HG03135 (cell line): ENCODE data around the gene BACH2.
"Not testable (repeated sequence)": the region's sequence is repeated elsewhere in the genome, so short reads cannot be mapped to it uniquely, and the experiment has no call there.

Experiments
- ATAC-seq: cut with Tn5 transposase; IDR thresholded peaks from one replicate; pipeline ENCODE4 v1.9.1; 2021; ENCODE audit warnings: mild to moderate bottlenecking, moderate library complexity; ENCODE audit not compliant: unreplicated experiment

Gene BACH2

DNA sequence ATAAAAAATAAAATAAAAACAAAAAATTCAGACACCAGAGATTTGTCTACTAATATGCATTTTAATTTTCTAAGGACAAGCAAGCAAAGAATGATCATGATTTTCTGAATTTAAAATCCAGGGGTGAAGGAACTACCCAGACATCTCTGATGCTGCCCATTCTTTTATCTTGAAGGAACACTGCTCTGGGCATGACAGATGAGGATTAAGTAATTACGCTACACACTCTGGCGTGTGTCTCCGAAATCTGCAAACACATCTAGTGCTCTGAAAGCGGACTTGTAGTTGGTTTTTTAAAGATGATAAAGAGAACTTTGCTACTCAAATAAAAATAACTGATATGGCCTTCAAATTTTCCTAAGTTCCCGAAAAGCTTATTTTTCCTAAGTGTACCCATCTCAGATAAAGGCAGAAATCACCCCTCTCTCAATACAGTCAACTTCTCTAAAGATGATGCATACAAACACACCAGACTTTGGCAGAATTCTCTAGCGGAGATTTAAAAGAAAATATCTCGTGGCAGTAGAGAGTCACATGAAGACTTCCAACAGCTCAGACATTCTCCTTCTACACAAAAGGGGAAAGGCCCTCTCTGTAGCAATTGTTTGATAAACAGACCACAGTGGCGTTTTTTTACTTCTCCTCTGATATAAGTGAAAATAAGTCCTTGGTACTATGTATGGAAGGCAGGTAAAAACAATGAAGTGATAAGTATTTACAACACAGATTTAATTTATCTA is 133.8 kb downstream of the BACH2 start:
- ATAC-seq = no peak

GRCh38 chr6:90160013-90160412 is 136.6 kb downstream of the BACH2 start:
- ATAC-seq = no peak

GRCh38 chr6:90159452-90159851 is 137.2 kb downstream of the BACH2 start:
- no peak for ATAC-seq

GRCh38 chr6:90158936-90159335 is 137.7 kb downstream of the BACH2 start:
- no peak for ATAC-seq

DNA sequence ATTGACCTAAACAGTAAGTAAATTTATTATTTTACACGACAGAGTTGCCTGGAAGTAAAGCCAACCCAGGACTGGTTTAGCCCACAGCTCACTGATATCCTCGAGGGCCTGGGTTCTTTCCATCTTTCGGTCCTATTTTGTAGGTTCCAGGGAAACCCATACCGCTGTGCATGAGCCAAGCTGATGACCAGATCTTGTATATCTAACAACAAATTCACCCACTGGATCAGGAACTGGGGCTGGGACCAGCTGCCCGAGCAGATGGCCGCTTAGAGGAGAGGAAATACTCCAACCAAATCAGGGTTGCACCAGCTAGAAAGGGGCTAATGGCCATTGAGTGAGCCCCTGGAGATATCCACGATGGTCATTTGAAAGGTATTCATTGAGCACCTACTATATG is 139.2 kb downstream of the BACH2 start:
- ATAC-seq = no peak

- ATAC-seq = no peak
Observed at GRCh38 chr6:90156861-90157260, 139.8 kb downstream of the BACH2 start.

DNA sequence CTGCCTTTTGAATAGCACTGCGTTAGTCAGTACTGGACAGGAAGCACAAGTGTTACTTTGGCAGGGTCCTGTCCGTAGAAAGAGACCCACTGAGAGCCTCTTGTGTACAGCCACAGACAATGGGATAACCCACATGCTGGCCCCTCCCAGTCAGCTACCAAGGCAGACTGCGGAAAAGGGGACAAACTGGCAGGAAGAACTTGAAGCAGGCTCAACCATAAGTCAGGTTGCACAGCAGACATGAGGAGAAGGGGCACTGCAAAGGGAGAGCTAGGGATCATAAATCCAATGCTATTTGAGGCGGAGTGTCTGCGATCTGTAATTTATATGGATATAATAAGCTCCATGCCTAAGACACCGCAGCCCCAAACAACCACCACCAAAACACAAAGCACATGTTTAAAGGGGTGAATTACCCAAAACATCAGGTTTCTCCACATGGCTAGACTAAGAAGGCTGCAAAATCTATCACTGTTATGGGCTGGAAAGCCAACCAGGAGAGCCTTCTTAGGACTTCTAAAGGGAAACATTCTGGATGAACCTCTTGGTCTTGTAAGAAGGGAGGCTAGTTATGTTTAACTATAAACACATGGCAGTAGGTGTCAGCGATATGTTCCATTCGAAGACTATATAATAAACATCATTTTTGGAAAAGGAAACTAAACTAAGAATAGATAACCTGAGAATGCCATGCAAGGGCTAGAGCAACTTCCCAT is 141.7 kb downstream of the BACH2 start:
- no peak for ATAC-seq

- ATAC-seq = no peak
Observed at GRCh38 chr6:90151576-90152422, 144.8 kb downstream of the BACH2 start.

DNA sequence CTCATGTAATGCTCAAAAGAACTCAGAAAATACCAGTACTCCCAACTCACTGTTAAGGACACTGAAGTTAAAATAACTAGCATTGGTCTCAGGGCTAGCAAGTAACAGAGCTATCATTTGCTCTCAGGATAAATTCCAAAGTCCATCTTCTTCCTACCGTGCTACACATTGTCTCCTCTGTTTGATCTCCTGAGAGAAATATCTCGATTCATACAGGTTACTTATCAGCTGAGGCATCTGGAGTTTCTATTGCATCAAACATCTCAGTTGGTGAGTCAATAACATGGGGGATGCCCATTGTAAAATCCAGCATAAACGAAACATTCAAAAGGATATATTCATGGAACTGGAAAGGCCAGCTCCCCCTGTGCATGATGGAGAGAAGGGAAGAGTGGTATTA is 147.4 kb downstream of the BACH2 start:
- ATAC-seq = no peak

GRCh38 chr6:90148867-90149266 is 147.8 kb downstream of the BACH2 start:
- no peak for ATAC-seq

DNA sequence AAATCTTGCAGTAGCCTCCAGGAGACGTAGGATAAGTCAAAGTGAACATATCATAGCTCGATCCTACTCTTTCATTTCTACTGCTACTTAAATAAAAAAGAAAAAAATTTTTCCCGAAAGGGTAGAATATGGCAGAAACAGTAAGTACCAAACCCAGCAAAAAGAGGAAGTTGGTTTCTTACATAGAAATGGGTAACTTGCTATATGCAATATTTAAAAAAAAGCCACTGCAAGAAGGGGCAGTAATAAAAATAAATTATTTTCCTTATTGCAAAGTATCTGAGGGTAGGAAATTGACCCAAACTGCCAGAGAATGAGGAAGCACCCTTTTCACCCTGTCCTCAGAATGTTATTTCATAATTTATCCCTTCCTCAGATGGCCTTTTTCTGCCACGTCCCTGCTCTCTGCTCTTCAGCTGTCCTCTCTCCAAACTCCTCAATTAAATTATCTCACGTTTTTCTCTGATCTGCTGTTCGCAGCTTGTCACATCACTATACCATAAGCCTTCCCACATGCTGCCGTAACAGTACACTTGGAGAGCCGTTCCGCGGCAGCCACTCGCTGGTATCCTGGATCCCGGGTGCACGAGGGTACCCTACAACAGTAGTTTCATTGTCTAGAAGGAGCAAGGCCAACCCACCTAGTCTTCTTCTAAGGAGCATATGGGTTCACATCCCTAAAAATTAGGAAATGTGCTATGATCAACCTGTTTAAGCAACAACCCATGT is 149.6 kb downstream of the BACH2 start:
- ATAC-seq = no peak

GRCh38 chr6:90146024-90146423 is 150.6 kb downstream of the BACH2 start:
- ATAC-seq = no peak

DNA sequence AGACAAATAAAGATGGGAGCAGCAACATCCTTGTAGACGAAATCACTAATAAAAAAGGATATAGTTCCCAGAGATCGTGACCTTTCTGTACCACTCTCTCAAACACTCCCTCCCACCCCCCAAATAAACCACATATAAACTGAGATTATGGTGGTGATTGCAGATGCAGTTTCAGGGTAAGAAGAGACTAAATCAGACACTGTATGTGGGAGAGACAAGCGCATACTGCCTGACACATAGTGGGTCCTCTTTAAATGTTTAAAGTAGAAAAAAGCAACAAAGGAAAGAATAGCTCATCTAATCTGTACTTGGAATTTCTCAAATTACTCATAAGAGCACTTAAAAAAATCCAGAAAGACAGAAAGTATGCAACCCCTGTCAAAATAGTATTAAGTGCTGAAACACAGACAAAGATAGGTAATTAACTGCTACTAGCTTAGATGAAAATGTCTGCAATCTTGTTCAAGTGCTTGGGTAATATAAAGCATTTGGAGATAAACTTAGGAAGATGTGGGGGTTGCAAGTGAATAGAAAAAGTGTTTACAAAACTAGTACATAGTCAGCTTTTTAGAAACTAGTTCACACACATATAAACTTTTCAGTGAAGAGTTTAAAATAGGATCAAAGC is 151.6 kb downstream of the BACH2 start:
- no peak for ATAC-seq

GRCh38 chr6:90144396-90144795 is 152.2 kb downstream of the BACH2 start:
- ATAC-seq = no peak

DNA sequence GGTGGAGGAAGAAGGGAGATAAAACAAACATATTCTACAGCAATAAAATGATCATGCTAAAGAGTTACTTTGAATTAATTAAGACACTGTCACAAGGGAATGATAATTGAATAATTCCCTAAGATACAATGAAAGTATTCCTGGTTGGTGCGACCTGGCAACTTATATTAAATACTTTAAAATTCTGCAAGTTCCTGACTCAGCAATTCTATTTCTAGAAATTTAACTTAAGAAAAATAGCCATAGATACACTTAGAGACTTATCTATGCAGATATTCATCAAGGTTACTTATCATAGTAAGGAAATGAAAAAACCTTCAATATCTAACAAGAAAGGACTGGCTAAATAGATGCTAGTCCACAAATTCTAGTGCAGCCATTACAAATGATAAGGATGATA is 156.0 kb downstream of the BACH2 start:
- no peak for ATAC-seq

DNA sequence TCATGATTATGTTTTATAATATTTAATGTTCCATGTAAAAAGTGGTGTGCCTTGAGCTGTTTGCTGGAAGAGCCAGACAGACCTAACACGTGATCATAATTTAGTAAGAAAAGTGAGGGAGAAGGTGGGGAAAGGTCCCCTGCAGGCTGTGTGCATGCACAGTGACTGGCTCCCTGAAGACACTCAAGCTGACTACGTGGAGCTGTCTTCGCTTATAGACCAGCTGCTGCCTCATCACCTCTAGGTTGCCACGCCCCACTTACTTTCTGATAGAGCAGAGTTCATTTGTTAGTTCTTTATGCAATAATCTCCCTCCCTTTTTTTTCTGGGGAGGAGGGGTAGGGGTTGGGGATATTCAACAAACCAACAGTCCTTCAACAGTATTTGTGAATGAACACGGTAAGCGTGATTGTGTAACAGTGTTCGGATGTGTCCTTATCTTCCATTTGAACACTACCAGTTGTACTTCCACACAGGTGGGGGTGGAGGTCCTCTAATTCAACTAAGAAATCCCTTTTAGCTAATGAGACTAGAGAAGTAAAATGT is 157.3 kb downstream of the BACH2 start:
- no peak for ATAC-seq

GRCh38 chr6:90136837-90137568 is 159.6 kb downstream of the BACH2 start:
- no peak for ATAC-seq

- no peak for ATAC-seq
Observed at GRCh38 chr6:90136176-90136575, 160.5 kb downstream of the BACH2 start.

DNA sequence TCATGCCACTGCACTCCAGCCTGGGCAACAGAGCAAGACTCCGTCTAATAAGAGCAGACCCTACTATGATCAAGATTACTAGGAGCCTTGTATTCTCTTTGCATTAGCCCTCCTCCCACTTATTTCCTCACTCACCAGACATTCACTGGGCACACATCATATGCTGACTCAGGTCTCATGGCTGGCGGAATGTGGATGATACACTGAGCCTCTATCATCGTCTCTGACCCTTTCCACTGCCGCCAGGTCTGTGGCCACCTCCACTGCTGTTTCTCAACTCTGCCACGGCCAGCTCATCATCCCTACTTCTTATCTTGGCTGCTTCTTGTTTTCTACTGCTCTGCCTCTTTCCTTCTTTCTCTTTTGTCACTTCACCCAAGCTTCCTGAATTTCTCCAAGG is 161.0 kb downstream of the BACH2 start:
- no peak for ATAC-seq

- ATAC-seq = not testable (repeated sequence)
Observed at GRCh38 chr6:90133664-90134063, 163.0 kb downstream of the BACH2 start.
